Loucy (cell line): ENCODE data around the gene EPAS1.

Experiments used
- EZH2phosphoT487 ChIP-seq: fragments of 200-600 bp; IDR thresholded peaks from 2 replicates; pipeline ENCODE4 v1.6.1; 2018; ENCODE audit warnings: antibody characterized with exemption, mild to moderate bottlenecking, moderate library complexity, borderline replicate concordance
- TF ChIP-seq, protein P1 (sequence below): fragments of 200-600 bp; sonication (generic); conservative IDR thresholded peaks from 2 replicates; pipeline ENCODE4 v1.5.1; 2014; ENCODE audit warnings: mild to moderate bottlenecking, antibody characterized with exemption, low read length

DNA sequence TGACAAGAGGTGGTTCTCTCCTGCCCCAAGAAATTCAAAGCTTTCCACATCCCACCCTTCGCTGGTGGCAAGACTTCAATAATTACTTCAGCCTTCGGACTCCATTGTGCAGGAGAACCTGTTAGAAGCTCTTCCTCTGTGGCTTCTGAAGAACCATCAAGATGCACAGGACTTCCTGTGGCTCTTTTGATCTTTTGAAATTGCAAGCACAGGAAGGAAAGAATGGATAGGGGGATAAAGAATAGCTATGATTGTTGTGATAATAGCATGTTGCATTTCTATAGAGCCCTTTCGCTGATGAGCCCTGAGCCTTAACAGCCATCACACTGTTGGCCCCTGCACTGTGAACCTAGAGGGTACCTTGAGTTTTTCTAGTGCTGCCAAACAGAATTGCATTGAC, 7.4 kb downstream of the EPAS1 start:
- TF ChIP-seq, protein P1, sequence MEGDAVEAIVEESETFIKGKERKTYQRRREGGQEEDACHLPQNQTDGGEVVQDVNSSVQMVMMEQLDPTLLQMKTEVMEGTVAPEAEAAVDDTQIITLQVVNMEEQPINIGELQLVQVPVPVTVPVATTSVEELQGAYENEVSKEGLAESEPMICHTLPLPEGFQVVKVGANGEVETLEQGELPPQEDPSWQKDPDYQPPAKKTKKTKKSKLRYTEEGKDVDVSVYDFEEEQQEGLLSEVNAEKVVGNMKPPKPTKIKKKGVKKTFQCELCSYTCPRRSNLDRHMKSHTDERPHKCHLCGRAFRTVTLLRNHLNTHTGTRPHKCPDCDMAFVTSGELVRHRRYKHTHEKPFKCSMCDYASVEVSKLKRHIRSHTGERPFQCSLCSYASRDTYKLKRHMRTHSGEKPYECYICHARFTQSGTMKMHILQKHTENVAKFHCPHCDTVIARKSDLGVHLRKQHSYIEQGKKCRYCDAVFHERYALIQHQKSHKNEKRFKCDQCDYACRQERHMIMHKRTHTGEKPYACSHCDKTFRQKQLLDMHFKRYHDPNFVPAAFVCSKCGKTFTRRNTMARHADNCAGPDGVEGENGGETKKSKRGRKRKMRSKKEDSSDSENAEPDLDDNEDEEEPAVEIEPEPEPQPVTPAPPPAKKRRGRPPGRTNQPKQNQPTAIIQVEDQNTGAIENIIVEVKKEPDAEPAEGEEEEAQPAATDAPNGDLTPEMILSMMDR, result no peak
- TF ChIP-seq EZH2phosphoT487, result peak; percentile 68; the same call in 1 of the 2 replicates
